ENCODE results near the gene FPGT. TPM values are rescaled to one million over a fixed set of nuclear protein-coding genes. Genes with fewer than 3 reads are reported as not detected.
"Not testable (repeated sequence)": the region's sequence is repeated elsewhere in the genome, so short reads cannot be mapped to it uniquely, and the experiment has no call there.

FPGT gene
- total RNA-seq = 1 to 10 TPM; 3.2 to 5.2 TPM
- 4.3 to 10.9 reads per million in 2 donors for total RNA-seq

- Mint-ChIP-seq H3K36me3 (ENCODE audit: low read depth) (no peaks in the 10 kb centered on the region), H3K4me3 (peak within 1 kb of the TSS; percentile 93), H3K27ac (peak within 1 kb of the TSS; percentile 97), H3K4me1 (peaks cover 21% of the 10 kb centered on the region), H3K27me3 (no peaks in the 10 kb centered on the region)
- no peaks in the 10 kb centered on the region for H3K9me3 ChIP-seq (ENCODE audit: control insufficient read depth, low read length, poor library complexity, severe bottlenecking)
- DNase-seq (peak; percentile 92 to 94 (median 93)), ATAC-seq (peak; percentile 97)
These were observed at the start of gene FPGT, which contains the start of gene LRRIQ3 for GRCh38 chr1:74197657-74198552. Gene FPGT, plus strand, starts transcription at chr1:74198242. Its CDS starts 37 bp downstream, at chr1:74198279. Gene LRRIQ3, minus strand, starts transcription at chr1:74198176. Its CDS starts 14,492 bp downstream, at chr1:74183684.

- no peaks in the 10 kb centered on the region for H3K27me3 Mint-ChIP-seq
- no peak overlapping the region for H3K27ac Mint-ChIP-seq
- no peak overlapping the region for H3K4me3 Mint-ChIP-seq
- H3K9me3 ChIP-seq (ENCODE audit: control insufficient read depth, low read length, poor library complexity, severe bottlenecking) = no peaks in the 10 kb centered on the region
- ATAC-seq (no peak), DNase-seq (no peak)
- no peaks in the 10 kb centered on the region for H3K36me3 Mint-ChIP-seq (ENCODE audit: low read depth)
- H3K4me1 Mint-ChIP-seq = no peaks in the 10 kb centered on the region
These were observed 38.0 kb upstream of the FPGT start for GRCh38 chr1:74160046-74160445.

GRCh38 chr1:74161497-74161896 lies 36.5 kb upstream of the FPGT start:
- DNase-seq (no peak), ATAC-seq (no peak)
- Mint-ChIP-seq H3K27ac (no peak overlapping the region), H3K4me1 (no peaks in the 10 kb centered on the region), H3K36me3 (ENCODE audit: low read depth) (no peaks in the 10 kb centered on the region), H3K27me3 (no peaks in the 10 kb centered on the region), H3K4me3 (no peak overlapping the region)
- no peaks in the 10 kb centered on the region for H3K9me3 ChIP-seq (ENCODE audit: control insufficient read depth, low read length, poor library complexity, severe bottlenecking)

GRCh38 chr1:74162333-74162732 lies 35.7 kb upstream of the FPGT start:
- no peak for DNase-seq
- H3K27me3 Mint-ChIP-seq = no peaks in the 10 kb centered on the region
- H3K9me3 ChIP-seq (ENCODE audit: control insufficient read depth, low read length, poor library complexity, severe bottlenecking) = no peaks in the 10 kb centered on the region
- no peak overlapping the region for H3K27ac Mint-ChIP-seq
- H3K4me3 Mint-ChIP-seq = no peak overlapping the region
- no peaks in the 10 kb centered on the region for H3K36me3 Mint-ChIP-seq (ENCODE audit: low read depth)
- no peak for ATAC-seq
- no peaks in the 10 kb centered on the region for H3K4me1 Mint-ChIP-seq

GRCh38 chr1:74174423-74174822 lies 23.6 kb upstream of the FPGT start:
- not testable (repeated sequence) for H3K4me1 Mint-ChIP-seq; H3K9me3 ChIP-seq (ENCODE audit: control insufficient read depth, low read length, poor library complexity, severe bottlenecking); H3K27me3 Mint-ChIP-seq; H3K27ac Mint-ChIP-seq; ATAC-seq; DNase-seq; H3K36me3 Mint-ChIP-seq (ENCODE audit: low read depth); H3K4me3 Mint-ChIP-seq

- no peaks in the 10 kb centered on the region for H3K4me1 Mint-ChIP-seq
- no peaks in the 10 kb centered on the region for H3K9me3 ChIP-seq (ENCODE audit: control insufficient read depth, low read length, poor library complexity, severe bottlenecking)
- DNase-seq (no peak), ATAC-seq (no peak)
- no peak overlapping the region for H3K4me3 Mint-ChIP-seq
- H3K27me3 Mint-ChIP-seq = no peaks in the 10 kb centered on the region
- H3K36me3 Mint-ChIP-seq (ENCODE audit: low read depth) = no peaks in the 10 kb centered on the region
- H3K27ac Mint-ChIP-seq = no peak overlapping the region
These were observed 17.6 kb upstream of the FPGT start for GRCh38 chr1:74180490-74180889.

- ATAC-seq = no peak
- no peaks in the 10 kb centered on the region for H3K9me3 ChIP-seq (ENCODE audit: control insufficient read depth, low read length, poor library complexity, severe bottlenecking)
- Mint-ChIP-seq H3K27me3 (no peaks in the 10 kb centered on the region), H3K4me3 (no peak overlapping the region), H3K36me3 (ENCODE audit: low read depth) (no peaks in the 10 kb centered on the region), H3K4me1 (peaks cover 16% of the 10 kb centered on the region), H3K27ac (no peak overlapping the region)
- no peak for DNase-seq
These were observed 4.1 kb upstream of the FPGT start for GRCh38 chr1:74193908-74194307.

- Mint-ChIP-seq H3K27ac (no peak overlapping the region), H3K36me3 (ENCODE audit: low read depth) (no peaks in the 10 kb centered on the region), H3K4me1 (peaks cover 21% of the 10 kb centered on the region), H3K27me3 (no peaks in the 10 kb centered on the region), H3K4me3 (no peak overlapping the region)
- H3K9me3 ChIP-seq (ENCODE audit: control insufficient read depth, low read length, poor library complexity, severe bottlenecking) = no peaks in the 10 kb centered on the region
- DNase-seq (no peak), ATAC-seq (no peak)
These were observed 2.7 kb upstream of the FPGT start for GRCh38 chr1:74195339-74195738.

GRCh38 chr1:74197255-74197654 lies 787 bp upstream of the FPGT start:
- Mint-ChIP-seq H3K36me3 (ENCODE audit: low read depth) (no peaks in the 10 kb centered on the region), H3K4me3 (peak overlapping the region; percentile 93), H3K27ac (peak overlapping the region; percentile 97), H3K4me1 (peaks cover 21% of the 10 kb centered on the region), H3K27me3 (no peaks in the 10 kb centered on the region)
- DNase-seq (no peak), ATAC-seq (no peak)
- H3K9me3 ChIP-seq (ENCODE audit: control insufficient read depth, low read length, poor library complexity, severe bottlenecking) = no peaks in the 10 kb centered on the region

- H3K36me3 Mint-ChIP-seq (ENCODE audit: low read depth) = no peaks in the 10 kb centered on the region
- H3K27me3 Mint-ChIP-seq = no peaks in the 10 kb centered on the region
- peaks cover 21% of the 10 kb centered on the region for H3K4me1 Mint-ChIP-seq
- no peaks in the 10 kb centered on the region for H3K9me3 ChIP-seq (ENCODE audit: control insufficient read depth, low read length, poor library complexity, severe bottlenecking)
- no peak overlapping the region for H3K27ac Mint-ChIP-seq
- H3K4me3 Mint-ChIP-seq = no peak overlapping the region
- ATAC-seq = no peak
- no peak for DNase-seq
These were observed 1.5 kb downstream of the FPGT start for GRCh38 chr1:74199504-74199903.

GRCh38 chr1:74205266-74205665 lies 7.2 kb downstream of the FPGT start:
- Mint-ChIP-seq H3K4me3 (no peak overlapping the region), H3K4me1 (no peaks in the 10 kb centered on the region), H3K36me3 (ENCODE audit: low read depth) (no peaks in the 10 kb centered on the region), H3K27me3 (no peaks in the 10 kb centered on the region), H3K27ac (no peak overlapping the region)
- no peaks in the 10 kb centered on the region for H3K9me3 ChIP-seq (ENCODE audit: control insufficient read depth, low read length, poor library complexity, severe bottlenecking)
- DNase-seq = no peak
- ATAC-seq = no peak

GRCh38 chr1:74215229-74215628 lies 17.2 kb downstream of the FPGT start:
- H3K9me3 ChIP-seq (ENCODE audit: control insufficient read depth, low read length, poor library complexity, severe bottlenecking) = no peaks in the 10 kb centered on the region
- Mint-ChIP-seq H3K27ac (no peak overlapping the region), H3K27me3 (no peaks in the 10 kb centered on the region), H3K4me3 (no peak overlapping the region), H3K4me1 (no peaks in the 10 kb centered on the region), H3K36me3 (ENCODE audit: low read depth) (peaks cover 7% of the 10 kb centered on the region)
- DNase-seq (no peak), ATAC-seq (no peak)

GRCh38 chr1:74222701-74223100 lies 24.7 kb downstream of the FPGT start:
- ATAC-seq = no peak
- Mint-ChIP-seq H3K36me3 (ENCODE audit: low read depth) (peaks cover 2% of the 10 kb centered on the region), H3K27me3 (no peaks in the 10 kb centered on the region), H3K4me1 (no peaks in the 10 kb centered on the region), H3K4me3 (no peak overlapping the region), H3K27ac (no peak overlapping the region)
- no peaks in the 10 kb centered on the region for H3K9me3 ChIP-seq (ENCODE audit: control insufficient read depth, low read length, poor library complexity, severe bottlenecking)
- no peak for DNase-seq

GRCh38 chr1:74223453-74223852 lies 25.4 kb downstream of the FPGT start:
- no peak for ATAC-seq
- H3K9me3 ChIP-seq (ENCODE audit: control insufficient read depth, low read length, poor library complexity, severe bottlenecking) = no peaks in the 10 kb centered on the region
- DNase-seq = no peak
- Mint-ChIP-seq H3K4me1 (no peaks in the 10 kb centered on the region), H3K27me3 (no peaks in the 10 kb centered on the region), H3K27ac (no peak overlapping the region), H3K4me3 (no peak overlapping the region), H3K36me3 (ENCODE audit: low read depth) (peaks cover 2% of the 10 kb centered on the region)
